Stimulated activated naive CD8-positive, alpha-beta T cell treated with anti-CD3 and anti-CD28 coated beads, Interleukin-15, Interleukin-2, amounts not matched to agents 100 U/mL and 50 U/mL, for 24 hours (primary cell): ENCODE data around the gene SLC39A1.
A peak's percentile ranks its signal among the peaks of the same experiment; 100 is the strongest.

ENCODE experiments used
- ATAC-seq: fragments of 150-1000 bp; cut with Tn5 transposase; one replicate; pipeline ENCODE4 v1.10.0; 2021
- DNase-seq: peaks from one replicate; pipeline ENCODE4 v3.0.0; 2021

Gene SLC39A1

GRCh38 chr1:153946622-153947241 is 16.6 kb downstream of the SLC39A1 start, which contains the start of gene DENND4B:
Gene DENND4B (minus strand): TSS chr1:153946718. CDS start chr1:153944374, 2,344 bp downstream.
- peak; percentile 73 for ATAC-seq
- DNase-seq: peak; percentile 85

DNA sequence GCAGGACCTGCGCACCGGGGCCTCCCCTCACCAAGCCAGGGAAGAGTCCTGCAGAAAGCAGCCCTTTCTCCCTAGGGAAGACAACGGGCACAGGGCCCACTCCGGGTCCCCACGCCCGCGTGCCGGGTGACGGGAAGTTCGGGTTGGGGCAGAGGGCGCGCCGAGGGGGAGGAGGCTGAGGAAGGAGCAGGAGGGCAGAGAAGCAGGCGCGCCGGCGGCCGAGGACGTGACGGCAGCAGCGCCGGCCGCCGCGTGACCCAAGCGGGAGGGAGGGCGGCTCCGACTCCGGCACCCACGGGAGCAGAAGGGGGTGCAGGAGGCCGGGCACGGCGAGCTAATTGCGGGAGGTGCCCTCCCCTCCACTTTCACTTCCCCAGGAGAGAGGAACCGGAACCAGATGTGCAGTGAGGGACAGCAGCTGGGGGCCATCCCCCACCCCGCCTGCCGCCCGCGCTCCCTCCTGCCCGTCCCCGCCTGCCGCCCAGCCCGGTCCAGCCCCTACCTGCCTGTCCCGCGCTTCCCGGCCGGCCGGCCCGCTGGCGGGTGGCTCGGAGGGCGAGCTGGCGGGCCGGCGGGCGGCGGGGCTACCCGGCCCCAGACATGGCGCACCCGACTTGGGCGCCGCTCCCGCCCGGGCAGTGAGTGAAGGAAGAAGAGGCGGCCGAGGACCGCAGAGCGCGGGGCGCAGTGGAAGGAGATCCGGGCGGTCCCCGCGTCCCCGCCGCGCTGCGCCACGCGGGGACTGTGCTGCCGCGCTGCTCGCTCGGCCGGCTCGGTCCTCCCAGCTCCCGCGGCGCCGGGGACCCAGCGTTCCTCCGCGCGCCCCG is 17.3 kb downstream of the SLC39A1 start:
- DNase-seq (peak; percentile 80), ATAC-seq (peak; percentile 71)

DNA sequence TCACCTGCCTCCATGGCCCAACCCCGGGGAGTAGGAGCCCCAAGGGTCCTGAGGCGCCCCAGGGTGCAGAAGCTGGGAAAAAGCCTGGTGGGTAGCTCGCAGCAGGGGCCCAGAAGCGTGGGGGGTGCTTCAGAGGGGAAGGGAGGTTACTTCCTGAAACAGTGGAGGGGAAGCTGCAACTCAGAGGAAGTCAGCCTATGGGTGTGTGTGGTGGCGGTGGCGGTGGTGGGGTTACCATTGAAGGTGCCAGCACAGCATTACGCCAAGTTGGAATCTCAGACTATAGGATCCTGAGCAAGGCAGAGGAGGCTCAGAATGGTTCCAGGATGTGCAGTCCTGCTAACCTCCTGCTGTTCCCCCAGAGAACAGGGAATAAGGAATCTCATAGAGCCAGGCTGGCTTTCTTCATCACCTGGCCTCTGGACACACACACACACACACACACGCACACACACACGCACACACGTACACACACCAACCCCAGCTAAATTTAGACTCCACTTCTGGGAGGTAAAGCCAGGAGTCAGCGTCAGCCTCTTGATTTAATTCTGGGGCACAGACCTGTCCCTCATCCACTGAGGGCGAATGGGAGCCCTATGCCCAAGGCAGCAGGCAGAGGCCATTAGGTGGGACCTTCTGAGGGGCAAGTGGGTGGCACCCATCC is 18.1 kb downstream of the SLC39A1 start:
- DNase-seq (peak; percentile 84), ATAC-seq (peak; percentile 65)

GRCh38 chr1:153944827-153945117 is 18.6 kb downstream of the SLC39A1 start:
- no peak for ATAC-seq
- no peak for DNase-seq

- DNase-seq (no peak), ATAC-seq (no peak)
These were observed 19.1 kb downstream of the SLC39A1 start for GRCh38 chr1:153944005-153944826.

- ATAC-seq: no peak
- no peak for DNase-seq
These were observed 20.4 kb downstream of the SLC39A1 start for GRCh38 chr1:153942766-153943549.

- ATAC-seq: no peak
These were observed 21.3 kb downstream of the SLC39A1 start for GRCh38 chr1:153941826-153942725.

DNA sequence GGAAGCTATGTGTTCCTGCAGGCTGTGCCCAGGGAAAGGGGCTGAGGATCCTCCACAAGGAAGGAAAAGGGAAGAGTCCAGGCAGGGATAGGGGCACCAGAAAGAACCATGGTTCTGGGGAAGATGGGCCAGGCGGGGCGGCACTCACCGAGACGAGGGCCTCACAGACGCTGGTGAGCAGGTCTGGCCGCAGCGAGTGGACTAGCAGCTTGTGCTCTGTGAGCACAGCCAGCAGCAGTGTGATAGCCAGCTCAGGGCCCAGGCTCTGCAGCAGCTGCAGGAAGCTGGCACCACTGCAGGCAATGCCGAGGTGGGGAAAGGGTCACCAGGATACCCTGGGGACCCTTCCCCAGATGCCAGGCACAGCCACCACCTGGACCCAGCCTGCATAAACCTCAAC is 22.6 kb downstream of the SLC39A1 start:
- ATAC-seq (no peak), DNase-seq (no peak)

More at GRCh38 chr1:153941826-153942725, 21.3 kb downstream of the SLC39A1 start:
- DNase-seq: no peak

DNA sequence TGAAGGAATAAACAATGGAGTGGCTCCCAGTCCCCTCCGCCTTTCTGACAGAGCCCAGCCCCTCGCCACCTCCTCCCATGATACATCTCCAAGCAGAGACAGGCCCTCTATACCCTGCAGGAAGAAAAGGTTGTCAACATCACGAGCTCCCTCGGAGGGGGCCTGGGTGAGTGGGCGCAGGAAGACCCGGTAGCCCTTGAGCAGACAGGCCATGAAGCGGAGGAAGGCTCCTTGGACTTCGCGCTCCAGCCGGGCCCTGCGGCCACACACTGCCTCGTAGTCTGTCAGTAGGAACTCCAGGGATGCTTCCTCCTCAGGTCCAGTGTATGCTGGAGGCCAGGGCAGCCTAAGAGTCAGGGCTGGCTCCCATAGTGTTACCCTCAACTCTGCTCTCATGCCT is 23.9 kb downstream of the SLC39A1 start:
- no peak for DNase-seq
- ATAC-seq: no peak

- DNase-seq: no peak
- no peak for ATAC-seq
These were observed 24.3 kb downstream of the SLC39A1 start for GRCh38 chr1:153938996-153939395.

GRCh38 chr1:153937331-153937730 is 26.0 kb downstream of the SLC39A1 start:
- ATAC-seq: no peak
- no peak for DNase-seq

DNA sequence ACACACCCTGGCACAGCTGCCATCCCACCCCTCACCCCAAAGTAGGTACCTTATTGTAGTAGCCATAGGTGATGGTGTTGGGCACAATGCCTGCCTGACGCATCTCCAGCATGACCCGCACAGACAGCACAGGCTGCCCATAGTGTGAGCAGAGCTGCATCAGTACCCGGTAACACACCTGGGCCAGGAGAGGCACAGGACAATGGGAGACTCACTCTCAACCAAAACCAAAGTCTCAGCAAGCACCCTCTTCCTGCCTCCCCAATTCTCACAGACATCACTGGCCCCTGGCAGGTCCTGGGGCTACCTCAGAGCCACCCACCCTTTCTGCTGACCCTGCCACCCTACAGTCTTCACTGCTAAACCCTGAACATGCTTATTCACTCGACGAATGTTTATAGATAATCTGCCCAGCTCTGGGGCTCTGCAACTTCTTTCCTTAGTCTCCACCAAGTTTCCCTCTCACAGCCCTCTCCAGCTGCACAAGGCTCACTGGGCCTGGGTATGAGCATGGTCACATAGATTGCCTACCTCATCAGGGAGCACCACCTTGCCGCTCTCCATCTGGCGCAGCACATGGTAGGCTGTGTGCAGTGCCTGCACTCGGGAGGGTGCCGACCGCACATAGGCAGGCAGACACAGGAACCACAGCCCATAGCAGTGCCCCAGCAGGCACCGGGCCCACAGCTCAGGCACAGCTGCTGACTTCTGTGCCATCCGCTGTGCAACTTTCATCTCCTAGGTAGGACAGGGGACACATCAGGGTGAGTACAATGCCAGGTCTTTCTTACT is 27.1 kb downstream of the SLC39A1 start:
- DNase-seq: no peak

GRCh38 chr1:153934746-153935145 is 28.6 kb downstream of the SLC39A1 start:
- ATAC-seq (no peak), DNase-seq (no peak)

More for the DNA sequence above, 27.1 kb downstream of the SLC39A1 start:
- ATAC-seq: no peak

DNA sequence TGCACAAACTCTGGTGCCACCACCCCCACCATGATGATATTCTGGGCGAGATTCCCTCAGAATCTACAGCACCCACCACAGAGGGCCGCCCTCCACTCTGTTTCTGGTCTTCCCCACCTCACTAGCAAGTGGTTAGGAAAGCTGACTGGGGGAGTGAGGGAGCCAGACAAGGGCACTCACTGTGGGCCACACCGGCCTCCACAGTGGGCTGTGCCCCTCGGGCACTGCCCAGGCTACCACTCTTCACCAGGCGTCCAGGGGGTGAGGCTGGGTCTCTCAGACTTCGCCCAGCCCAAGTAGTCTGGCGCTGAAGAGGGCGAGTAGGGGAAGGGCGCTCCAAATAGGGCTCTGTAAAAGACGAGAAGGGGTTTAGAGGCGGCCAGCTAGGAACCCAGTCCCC is 29.4 kb downstream of the SLC39A1 start:
- no peak for DNase-seq
- no peak for ATAC-seq

GRCh38 chr1:153933430-153933829 is 29.9 kb downstream of the SLC39A1 start:
- no peak for ATAC-seq
- no peak for DNase-seq

DNA sequence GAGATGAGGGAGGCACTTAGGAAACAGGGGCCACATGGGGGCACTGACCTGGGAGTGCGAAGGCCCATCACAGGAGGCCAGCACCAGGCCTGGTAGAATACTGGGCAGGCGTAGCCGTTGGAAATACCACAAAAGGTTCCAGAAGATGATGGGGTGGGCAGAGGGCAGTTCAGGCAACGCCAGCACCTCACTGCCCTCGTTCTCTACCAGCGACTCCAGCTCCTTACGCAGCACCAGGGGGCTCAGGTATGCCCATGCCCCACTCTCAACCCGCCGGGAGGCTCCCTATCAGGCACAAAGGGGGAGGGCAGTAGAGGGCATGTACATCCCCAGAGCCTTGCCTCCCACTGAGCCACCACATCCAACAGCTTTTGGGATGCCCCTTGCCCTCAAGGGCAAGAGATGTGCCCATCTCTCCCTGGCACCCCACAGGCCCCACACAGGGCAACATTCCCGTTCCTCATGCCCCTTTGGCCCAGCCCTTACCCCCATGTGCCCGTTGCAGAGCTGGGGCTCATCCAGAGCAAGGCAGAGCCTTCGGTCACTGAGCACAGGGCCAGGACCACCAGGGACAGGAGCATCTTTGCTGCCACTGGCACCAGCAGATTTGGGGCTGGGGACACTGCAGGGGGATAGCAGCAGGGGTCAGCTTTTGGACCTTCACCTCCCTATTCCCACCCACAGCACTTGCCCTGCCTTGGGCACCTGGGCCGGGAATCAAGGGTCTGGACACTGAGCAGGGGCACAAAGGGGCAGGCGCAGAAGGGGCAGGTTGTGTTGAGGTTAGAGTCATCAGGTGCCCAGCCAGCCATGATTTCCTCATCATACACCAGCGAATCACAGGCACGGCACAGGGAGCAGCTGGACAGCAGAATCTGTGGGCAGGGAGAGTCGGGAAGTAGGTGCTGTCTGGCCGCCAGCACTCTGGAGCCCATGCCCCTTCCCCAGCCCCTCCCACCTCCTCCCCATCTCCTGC is 30.9 kb downstream of the SLC39A1 start:
- ATAC-seq (no peak), DNase-seq (no peak)

DNA sequence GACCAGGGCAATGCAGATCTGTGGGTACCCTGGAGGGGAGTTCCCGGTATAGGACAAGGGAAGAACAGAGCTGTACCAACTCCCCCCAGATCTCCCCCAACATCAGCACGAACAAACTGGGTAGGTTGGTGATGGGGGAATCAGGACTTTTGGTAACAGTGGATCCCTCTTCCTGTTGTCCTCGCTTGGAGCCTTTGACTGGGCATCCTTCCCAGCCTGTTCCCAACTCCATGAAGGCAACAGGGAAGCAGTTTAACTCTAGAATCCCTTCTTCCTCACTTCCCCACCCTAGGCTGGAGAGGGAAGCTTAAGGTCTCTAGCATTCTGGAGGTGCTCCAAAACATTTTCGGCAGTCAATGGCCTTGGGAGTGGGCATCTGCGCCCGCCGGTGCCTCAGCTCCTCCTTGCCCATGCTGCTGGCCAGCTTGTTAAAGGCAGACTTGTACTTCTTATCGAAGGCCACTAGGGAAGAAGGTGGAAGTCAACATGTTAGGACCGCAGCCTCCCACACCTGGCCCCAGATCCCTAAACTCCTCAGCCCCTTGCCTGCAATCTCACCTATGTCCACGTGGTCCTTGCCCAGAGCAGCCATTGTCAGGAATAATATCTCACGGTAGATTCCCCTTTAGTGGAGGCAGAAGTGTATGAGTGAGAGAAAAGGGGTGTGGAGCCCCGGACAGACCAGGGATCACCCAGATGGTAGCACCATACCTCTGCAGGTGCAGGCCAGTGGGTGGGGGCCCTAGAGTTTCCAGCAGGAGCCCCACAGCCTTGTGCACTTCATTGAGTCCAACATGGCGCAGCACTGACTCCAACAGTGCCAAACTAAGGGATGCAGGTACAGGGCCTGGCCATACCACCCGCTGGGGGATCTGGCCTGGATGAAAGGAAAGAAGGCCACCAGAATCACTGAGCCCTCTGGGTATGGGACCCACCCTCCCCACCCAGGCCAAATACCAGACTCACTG is 33.1 kb downstream of the SLC39A1 start:
- DNase-seq: no peak
- peak; percentile 20 for ATAC-seq
